Caco-2 (cell line): Measurements from ENCODE around the gene TTC36. TPM values are rescaled to one million over a fixed set of nuclear protein-coding genes. Genes with fewer than 3 reads are reported as not detected.

ENCODE experiments used
- BruUV-seq: library from RNA; stranded (reverse); fragments of 400-500 nt; replicated peaks from 2 replicates; lab custom pipeline; 2021; lab: Mats Ljungman, UMichigan
- CTCF ChIA-PET: fragments of 300-600 bp; sonication (Branson Sonifier 250); formaldehyde crosslinking; loops from one replicate; lab custom pipeline; 2022; ENCODE audit warnings: antibody characterized with exemption; lab: Charles Lee
- POLR2A ChIA-PET: fragments of 300-600 bp; sonication (Branson Sonifier 250); formaldehyde crosslinking; loops from one replicate; lab custom pipeline; 2022; ENCODE audit warnings: antibody characterized with exemption; lab: Charles Lee
- DNase-seq, 2 experiments: peaks; one replicate each; pipeline versions ENCODE4 v3.0.0 to v3.0.0-alpha.2; 2020 to 2022
- H3K27me3 ChIP-seq: replicated peaks from 2 replicates; pipeline ENCODE4 v1.6.0; 2011; ENCODE audit warnings: low read length; ENCODE audit not compliant: control insufficient read depth, insufficient read depth
- H3K36me3 ChIP-seq: 2 replicates; pipeline ENCODE4 v1.5.1; 2011; ENCODE audit warnings: low read length; ENCODE audit not compliant: control insufficient read depth, insufficient read depth
- H3K4me1 ChIP-seq: fragments of 250-450 bp; sonication (Bioruptor Pico); 2 replicates; pipeline ENCODE4 v1.5.1; 2020; ENCODE audit warnings: mild to moderate bottlenecking
- H3K4me3 ChIP-seq: 2 replicates; pipeline ENCODE4 v1.5.1; 2011; ENCODE audit warnings: low read depth, mild to moderate bottlenecking, control low read depth, low read length
- H3K9me3 ChIP-seq: fragments of 250-450 bp; sonication (Bioruptor Pico); 2 replicates; pipeline ENCODE4 v1.5.1; 2020; ENCODE audit warnings: mild to moderate bottlenecking, moderate library complexity
- H3K27ac Mint-ChIP-seq: one replicate; pipeline ENCODE4 v1.8.0; 2022; ENCODE audit warnings: mixed read lengths; ENCODE audit not compliant: unreplicated experiment
- H3K27me3 Mint-ChIP-seq: one replicate; pipeline ENCODE4 v1.8.0; 2022; ENCODE audit warnings: mixed read lengths; ENCODE audit not compliant: insufficient read depth, unreplicated experiment
- H3K36me3 Mint-ChIP-seq: one replicate; pipeline ENCODE4 v1.8.0; 2022; ENCODE audit warnings: mild to moderate bottlenecking, mixed read lengths; ENCODE audit not compliant: insufficient read depth, unreplicated experiment
- H3K4me1 Mint-ChIP-seq: one replicate; pipeline ENCODE4 v1.8.0; 2022; ENCODE audit warnings: low read depth, mixed read lengths; ENCODE audit not compliant: unreplicated experiment
- H3K4me3 Mint-ChIP-seq: one replicate; pipeline ENCODE4 v1.8.0; 2022; ENCODE audit warnings: mild to moderate bottlenecking, moderate library complexity, mixed read lengths; ENCODE audit not compliant: unreplicated experiment
- H3K9me3 Mint-ChIP-seq: one replicate; pipeline ENCODE4 v1.8.0; 2022; ENCODE audit warnings: mixed read lengths; ENCODE audit not compliant: unreplicated experiment
- intact Hi-C: fragments of 100-400 bp; cut with micrococcal nuclease; formaldehyde crosslinking; loops from one replicate; pipeline ENCODE4 v1.10.0; 2022; ENCODE audit not compliant: unreplicated experiment
- total RNA-seq: library from RNA; stranded (reverse); gene quantifications from 2 replicates; pipeline ENCODE4 v1.2.3, GENCODE V29; 2022
- TF ChIP-seq, protein P1 (sequence below), 2 experiments: fragments of 200-600 bp in 1 of 2; IDR thresholded peaks; 1 replicate in 1 of 2; 2 replicates in 1 of 2; pipeline versions ENCODE4 v1.5.1 to v1.8.0; 2011 to 2022; ENCODE audit warnings: antibody characterized with exemption in 1 of 2, control low read depth in 1 of 2, inconsistent platforms in 1 of 2, low read depth in 1 of 2, low read length in 1 of 2, mild to moderate bottlenecking in 1 of 2, moderate library complexity in 1 of 2; ENCODE audit not compliant: insufficient read depth in 1 of 2, severe bottlenecking in 1 of 2, unreplicated experiment in 1 of 2

TTC36 gene
- total RNA-seq, 1 experiment from 2014 or later: 3.3 TPM

DNA sequence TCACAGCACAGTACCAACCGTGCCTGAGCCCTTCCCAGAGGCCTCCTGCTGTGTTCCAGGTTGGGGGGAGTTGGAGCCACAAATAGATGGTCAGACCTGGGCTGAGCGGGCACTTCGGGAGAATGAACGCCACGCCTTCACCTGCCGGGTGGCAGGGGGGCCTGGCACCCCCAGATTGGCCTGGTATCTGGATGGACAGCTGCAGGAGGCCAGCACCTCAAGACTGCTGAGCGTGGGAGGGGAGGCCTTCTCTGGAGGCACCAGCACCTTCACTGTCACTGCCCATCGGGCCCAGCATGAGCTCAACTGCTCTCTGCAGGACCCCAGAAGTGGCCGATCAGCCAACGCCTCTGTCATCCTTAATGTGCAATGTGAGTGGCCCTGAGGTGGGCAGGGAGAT lies 4.8 kb downstream of the TTC36 start:
- Mint-ChIP-seq H3K4me3 (peak overlapping the region; percentile 98), H3K27ac (peak overlapping the region; percentile 43), H3K9me3 (no peaks in the 10 kb centered on the region), H3K27me3 (no peaks in the 10 kb centered on the region), H3K36me3 (peaks cover 21% of the 10 kb centered on the region), H3K4me1 (peaks cover 34% of the 10 kb centered on the region)
- ChIA-PET POLR2A (no interaction called here), CTCF (no interaction called here)
- BruUV-seq: no TSS peak
- peak overlapping the region; percentile 57 for H3K4me3 ChIP-seq
- intact Hi-C loops: no loop called here
- TF ChIP-seq, protein P1, sequence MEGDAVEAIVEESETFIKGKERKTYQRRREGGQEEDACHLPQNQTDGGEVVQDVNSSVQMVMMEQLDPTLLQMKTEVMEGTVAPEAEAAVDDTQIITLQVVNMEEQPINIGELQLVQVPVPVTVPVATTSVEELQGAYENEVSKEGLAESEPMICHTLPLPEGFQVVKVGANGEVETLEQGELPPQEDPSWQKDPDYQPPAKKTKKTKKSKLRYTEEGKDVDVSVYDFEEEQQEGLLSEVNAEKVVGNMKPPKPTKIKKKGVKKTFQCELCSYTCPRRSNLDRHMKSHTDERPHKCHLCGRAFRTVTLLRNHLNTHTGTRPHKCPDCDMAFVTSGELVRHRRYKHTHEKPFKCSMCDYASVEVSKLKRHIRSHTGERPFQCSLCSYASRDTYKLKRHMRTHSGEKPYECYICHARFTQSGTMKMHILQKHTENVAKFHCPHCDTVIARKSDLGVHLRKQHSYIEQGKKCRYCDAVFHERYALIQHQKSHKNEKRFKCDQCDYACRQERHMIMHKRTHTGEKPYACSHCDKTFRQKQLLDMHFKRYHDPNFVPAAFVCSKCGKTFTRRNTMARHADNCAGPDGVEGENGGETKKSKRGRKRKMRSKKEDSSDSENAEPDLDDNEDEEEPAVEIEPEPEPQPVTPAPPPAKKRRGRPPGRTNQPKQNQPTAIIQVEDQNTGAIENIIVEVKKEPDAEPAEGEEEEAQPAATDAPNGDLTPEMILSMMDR (IDR thresholded peaks at IDR 0.05; ENCODE audit: insufficient read depth in 1 of 2, low read depth in 1 of 2, low read length in 1 of 2, severe bottlenecking in 1 of 2, unreplicated experiment in 1 of 2): no peak
- H3K9me3 ChIP-seq: no peaks in the 10 kb centered on the region
- no peak for DNase-seq
- peaks cover 35% of the 10 kb centered on the region for H3K4me1 ChIP-seq
- H3K36me3 ChIP-seq: peaks cover 4% of the 10 kb centered on the region
- H3K27me3 ChIP-seq: no peaks in the 10 kb centered on the region

DNA sequence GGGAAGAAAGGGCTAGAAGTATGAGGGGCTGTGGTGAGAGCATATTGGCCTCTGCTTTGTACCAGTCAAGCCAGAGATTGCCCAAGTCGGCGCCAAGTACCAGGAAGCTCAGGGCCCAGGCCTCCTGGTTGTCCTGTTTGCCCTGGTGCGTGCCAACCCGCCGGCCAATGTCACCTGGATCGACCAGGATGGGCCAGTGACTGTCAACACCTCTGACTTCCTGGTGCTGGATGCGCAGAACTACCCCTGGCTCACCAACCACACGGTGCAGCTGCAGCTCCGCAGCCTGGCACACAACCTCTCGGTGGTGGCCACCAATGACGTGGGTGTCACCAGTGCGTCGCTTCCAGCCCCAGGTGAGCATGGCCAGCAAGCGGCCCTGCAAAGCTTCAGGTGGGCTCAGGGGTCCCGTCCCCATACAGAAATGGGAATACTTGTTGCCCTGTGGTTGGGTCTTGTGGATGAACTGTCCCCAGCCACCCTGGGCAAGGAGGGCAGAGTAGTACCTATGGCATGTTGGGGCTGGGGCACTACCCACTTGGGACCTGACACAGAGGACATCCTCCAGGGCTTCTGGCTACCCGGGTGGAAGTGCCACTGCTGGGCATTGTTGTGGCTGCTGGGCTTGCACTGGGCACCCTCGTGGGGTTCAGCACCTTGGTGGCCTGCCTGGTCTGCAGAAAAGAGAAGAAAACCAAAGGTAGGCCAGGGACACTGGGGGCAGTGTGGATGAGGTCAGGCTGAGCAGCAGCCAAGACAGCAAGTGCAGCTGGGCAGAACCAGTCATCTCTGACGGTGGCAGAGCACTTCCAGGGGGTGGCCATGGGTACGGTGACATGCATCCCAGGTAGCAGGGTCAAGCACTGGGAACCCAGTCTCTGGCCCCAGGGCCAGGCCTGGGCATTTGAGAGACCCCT lies 5.8 kb downstream of the TTC36 start:
- H3K4me3 ChIP-seq: no peak overlapping the region
- H3K4me1 ChIP-seq: peaks cover 34% of the 10 kb centered on the region
- peaks cover 13% of the 10 kb centered on the region for H3K36me3 Mint-ChIP-seq
- intact Hi-C loops: no loop called here
- no peaks in the 10 kb centered on the region for H3K9me3 Mint-ChIP-seq
- BruUV-seq: no TSS peak
- H3K9me3 ChIP-seq: no peaks in the 10 kb centered on the region
- H3K27ac Mint-ChIP-seq: peak overlapping the region; percentile 53
- ChIA-PET POLR2A (interaction anchor here (0.6 kb wide), 1 partner anchor 56 kb away, joined by 3 read pairs; no protein-coding TSS in a partner anchor), CTCF (interaction anchor here (0.5 to 1.2 kb wide), 2 partner anchors 35 to 362 kb away, joined by 4 read pairs; no protein-coding TSS in a partner anchor)
- no peaks in the 10 kb centered on the region for H3K27me3 Mint-ChIP-seq
- peaks cover 4% of the 10 kb centered on the region for H3K36me3 ChIP-seq
- DNase-seq: no peak
- peaks cover 34% of the 10 kb centered on the region for H3K4me1 Mint-ChIP-seq
- no peaks in the 10 kb centered on the region for H3K27me3 ChIP-seq
- TF ChIP-seq, protein P1 (IDR thresholded peaks at IDR 0.05; ENCODE audit: insufficient read depth in 1 of 2, low read depth in 1 of 2, low read length in 1 of 2, severe bottlenecking in 1 of 2, unreplicated experiment in 1 of 2): no peak
- H3K4me3 Mint-ChIP-seq: peak overlapping the region; percentile 98
